GM19351 (cell line): Measurements from ENCODE around the gene RHCE.
A peak's percentile ranks its signal among the peaks of the same experiment; 100 is the strongest.
"Not testable (repeated sequence)": the region's sequence is repeated elsewhere in the genome, so short reads cannot be mapped to it uniquely, and the experiment has no call there.

Source experiments
- ATAC-seq: cut with Tn5 transposase; IDR thresholded peaks from one replicate; pipeline ENCODE4 v1.9.1; 2021; ENCODE audit warnings: mild to moderate bottlenecking, moderate library complexity; ENCODE audit not compliant: unreplicated experiment

Gene RHCE

DNA sequence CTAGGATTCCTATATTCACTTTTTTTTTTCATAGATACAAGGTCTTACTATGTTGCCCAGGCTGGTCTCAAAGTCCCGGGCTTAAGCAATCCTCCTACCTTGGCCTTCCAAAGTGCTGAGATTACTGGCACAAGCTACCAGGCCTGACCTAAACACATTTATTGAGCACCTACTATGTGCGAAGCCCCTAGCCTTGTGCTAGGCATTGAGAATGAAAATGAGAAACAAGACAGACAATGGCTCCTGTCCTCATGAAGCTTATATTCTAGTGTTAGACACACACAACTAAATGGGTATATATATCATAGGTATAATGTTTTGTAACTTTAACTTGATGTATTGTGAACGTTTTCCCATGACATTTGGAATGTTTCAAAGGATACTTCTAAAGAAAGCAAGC, 71.0 kb downstream of the RHCE start:
- ATAC-seq, result no peak

DNA sequence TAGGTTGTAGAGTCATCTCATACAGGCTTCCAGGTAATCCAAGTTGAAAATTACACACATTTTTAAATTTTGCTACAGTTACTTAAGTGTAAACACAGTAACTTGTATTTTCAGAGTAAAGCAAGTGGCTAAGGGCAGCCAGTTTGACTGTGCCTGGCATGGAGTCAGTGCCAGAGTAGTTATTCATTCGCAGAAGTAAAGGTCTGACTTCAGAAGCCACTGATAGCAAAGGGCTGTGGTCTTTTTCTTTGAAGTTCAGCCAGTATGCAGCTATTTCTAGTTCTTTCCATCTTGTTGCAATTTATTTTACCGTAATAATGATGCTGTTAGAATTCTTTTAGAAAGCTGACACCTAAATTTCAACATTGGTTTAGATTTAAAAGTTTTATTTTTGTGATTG, 73.1 kb downstream of the RHCE start:
- ATAC-seq, result no peak

DNA sequence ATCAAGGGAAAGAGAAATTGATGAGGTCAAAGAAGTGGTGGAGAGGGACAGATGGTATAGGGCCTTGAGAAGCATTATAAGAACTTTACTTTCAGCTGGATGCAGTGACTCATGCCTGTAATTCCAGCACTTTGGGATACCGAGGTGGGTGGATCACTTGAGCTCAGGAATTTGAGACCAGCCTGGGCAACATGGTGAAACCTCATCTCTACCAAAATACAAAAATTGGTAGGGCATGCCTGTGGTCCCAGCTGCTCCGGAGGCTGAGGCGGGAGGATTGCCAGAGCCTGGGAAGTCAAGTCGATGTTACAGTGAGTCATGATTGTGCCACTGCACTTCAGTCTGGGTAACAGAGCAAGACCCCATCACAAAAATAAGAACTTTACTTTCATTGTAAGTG, 76.8 kb downstream of the RHCE start:
- no peak for ATAC-seq

DNA sequence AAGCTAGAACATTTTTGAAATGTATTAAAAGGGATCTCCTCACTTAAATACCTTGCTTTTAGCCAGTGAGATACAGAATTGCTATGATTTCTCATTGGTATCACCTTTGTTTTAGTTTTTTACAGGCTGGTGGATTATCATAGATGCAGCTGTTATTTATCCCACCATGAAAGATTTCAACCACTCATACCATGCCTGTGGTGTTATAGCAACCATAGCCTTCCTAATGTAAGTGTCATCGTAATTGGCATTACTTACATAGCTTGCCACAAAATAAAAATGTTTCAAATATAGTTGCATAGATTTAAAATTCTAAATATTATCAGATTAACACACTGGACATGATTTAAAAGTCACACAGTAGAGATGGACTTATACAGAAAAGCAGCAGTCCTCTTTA, 77.8 kb downstream of the RHCE start:
- no peak for ATAC-seq

DNA sequence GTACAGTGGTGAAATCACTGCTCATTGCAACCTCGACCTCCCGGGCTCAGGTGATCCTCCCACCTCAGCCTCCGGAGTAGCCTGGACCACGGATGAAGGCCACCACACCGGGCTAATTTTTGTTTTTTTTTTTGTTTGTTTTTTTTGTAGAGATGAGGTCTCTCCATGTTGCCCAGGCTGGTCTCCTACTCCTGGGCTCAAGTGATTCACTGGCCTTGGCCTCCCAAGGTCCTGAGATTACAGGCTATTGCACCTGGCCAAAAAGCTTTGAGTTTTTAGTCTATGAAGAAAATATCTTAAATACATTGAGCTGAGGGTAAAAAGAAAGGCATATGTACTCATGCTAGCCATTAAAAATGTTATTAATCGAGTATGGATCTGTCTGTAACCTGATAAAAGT, 78.9 kb downstream of the RHCE start:
- ATAC-seq, result no peak

- ATAC-seq, result no peak
Observed at GRCh38 chr1:25338986-25339385, 81.6 kb downstream of the RHCE start.

DNA sequence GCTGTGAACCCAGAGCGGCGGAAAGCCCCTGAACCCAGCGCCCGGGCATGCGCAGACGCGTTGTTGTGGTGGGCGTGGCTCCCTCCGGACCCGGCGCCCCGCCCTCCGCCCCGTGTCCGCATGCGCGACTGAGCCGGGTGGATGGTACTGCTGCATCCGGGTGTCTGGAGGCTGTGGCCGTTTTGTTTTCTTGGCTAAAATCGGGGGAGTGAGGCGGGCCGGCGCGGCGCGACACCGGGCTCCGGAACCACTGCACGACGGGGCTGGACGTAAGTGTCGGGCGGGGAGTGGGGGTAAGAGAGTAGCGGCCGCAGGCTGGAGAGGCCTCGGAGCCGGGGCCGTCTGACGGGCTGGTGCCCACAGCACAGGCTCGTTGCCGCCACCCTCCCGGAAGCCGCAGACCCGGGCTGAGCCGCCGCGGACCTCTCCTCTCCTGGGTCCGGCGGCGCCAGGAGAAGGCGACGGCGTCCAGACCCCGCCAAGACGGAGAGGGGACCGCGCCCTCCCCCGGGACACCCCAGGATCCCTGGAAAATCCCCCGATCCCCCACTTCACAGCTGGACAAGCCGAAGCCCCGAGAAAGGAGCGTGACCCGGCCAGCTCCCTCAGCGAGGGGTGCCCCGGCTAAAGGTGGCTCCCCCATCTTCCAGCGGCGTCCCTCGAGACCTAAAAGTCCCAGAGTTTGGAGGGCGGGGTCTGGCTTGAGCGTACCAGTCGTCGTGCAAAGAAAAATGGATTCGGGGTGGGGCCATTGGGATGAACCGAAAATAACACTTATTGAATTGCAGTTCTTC, 82.2 kb downstream of the RHCE start, which contains the start of gene TMEM50A:
Gene TMEM50A (plus strand): TSS at position 147 of the 794 bp plus-strand sequence. CDS start 2,153 bp downstream, outside the sequence.
- peak; percentile 62 for ATAC-seq

DNA sequence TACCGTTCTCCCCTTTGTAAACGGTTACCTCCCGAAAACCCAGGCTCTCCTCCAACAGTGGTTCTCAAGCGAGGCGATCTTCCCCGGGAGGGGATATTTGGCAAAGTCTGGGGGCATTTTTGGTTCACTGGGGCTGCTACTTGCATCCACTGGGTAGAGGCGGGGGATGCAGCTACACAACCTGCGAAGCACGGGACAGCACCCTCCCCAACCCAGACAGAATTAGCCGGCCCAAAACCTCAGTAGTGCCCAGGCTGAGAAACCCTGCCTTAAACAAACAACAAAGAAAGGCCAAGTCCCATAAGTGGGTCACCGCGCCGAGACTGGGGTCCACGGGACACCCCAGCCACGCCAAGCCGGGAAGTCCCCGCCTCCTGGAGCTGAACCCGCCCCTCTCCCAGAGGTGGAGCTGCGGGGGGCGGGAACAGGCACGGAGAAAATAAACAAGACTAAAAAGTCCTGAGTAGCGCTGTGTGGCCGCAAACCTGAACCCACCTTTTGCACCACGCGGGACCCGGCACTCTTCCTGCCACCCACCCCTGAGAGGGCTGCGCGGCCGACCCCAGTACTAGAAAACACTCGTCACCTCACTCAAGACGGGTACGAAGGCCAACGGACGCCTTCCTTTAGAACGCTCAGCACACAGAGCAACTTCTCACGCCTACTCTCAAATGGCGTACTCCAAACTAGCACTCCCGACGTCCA, 83.0 kb downstream of the RHCE start:
- peak; percentile 35 for ATAC-seq

- peak; percentile 32 for ATAC-seq
Observed at GRCh38 chr1:25336922-25337354, 83.7 kb downstream of the RHCE start.

- not testable (repeated sequence) for ATAC-seq
Observed at GRCh38 chr1:25329950-25330349, 90.7 kb downstream of the RHCE start.

DNA sequence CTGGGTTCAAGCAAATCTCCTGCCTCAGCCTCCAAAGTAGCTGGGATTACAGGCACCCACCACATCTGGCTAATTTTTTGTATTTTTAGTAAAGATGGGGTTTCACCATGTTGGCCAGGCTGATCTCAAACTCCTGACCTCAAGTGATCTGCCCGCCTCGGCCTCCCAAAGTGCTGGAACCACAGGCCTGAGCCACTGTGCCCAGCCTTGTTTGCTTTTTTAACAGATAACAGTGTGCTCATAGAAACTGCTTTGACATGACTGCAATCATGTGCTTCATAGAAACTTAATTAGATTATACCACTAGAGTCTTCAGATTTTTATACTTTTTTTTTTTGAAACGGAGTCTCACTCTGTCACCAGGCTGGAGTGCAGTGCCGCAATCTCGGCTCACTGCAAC, 91.3 kb downstream of the RHCE start:
- not testable (repeated sequence) for ATAC-seq

GRCh38 chr1:25328791-25329185, 91.8 kb downstream of the RHCE start:
- not testable (repeated sequence) for ATAC-seq

DNA sequence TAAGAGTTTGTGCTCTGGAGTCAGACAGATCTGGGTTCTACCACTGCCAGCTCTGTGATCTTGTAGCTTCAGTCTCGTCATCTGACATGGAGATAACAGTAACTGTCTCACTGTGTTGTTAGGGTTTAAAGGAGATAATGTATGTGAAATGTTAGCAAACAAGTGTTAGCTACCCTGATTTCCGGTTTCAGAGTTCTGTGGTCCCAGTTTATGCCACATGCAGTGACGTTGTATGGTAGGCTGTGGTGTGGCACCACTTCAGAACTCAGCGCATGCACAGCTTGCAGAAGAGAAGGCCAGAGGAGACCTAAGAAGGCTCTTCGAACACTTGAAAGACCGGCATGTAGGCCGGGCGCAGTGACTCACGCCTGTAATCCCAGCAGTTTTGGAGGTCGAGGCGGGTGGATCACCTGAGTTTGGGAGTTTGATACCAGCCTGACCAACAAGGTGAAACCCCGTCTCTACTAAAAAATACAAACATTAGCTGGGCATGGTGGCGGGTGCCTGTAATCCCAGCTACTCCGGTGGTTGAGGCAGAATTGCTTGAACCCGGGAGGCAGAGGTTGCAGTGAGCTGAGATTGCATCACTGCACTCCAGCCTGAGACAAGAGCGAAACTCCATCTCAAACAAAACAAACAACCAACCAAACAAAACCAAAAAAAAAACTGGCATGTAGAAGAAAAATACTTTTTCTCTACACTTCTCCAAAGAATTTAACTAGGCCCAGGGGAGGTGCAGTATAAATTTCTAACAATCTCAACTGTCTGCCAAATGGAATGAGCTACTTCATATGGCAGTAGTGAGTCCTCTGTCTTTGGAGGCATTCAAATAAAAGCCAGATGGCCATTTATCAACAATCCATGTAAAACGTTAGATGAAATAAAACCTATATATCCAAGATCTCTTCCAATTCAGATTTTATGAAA, 92.5 kb downstream of the RHCE start:
- ATAC-seq, result not testable (repeated sequence)

- not testable (repeated sequence) for ATAC-seq
Observed at GRCh38 chr1:25324407-25324806, 96.2 kb downstream of the RHCE start.

DNA sequence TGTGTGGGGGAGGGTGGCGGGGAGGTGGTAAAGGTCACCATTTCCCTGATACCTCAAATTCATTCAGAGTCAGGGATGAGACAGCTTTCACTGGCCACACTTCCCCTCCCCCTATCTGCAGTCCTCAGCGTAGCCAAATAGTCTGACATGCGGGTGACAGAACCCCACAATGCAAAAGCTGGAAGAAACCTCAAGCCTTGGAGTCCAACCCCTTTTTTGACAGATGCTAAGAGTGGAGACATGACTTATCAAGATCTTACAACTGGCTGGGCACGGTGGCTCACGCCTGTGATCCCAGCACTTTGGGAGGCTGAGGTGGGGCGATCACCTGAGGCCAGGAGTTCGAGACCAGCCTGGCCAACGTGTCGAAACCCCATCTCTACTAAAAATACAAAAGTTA, 98.5 kb downstream of the RHCE start:
- not testable (repeated sequence) for ATAC-seq

DNA sequence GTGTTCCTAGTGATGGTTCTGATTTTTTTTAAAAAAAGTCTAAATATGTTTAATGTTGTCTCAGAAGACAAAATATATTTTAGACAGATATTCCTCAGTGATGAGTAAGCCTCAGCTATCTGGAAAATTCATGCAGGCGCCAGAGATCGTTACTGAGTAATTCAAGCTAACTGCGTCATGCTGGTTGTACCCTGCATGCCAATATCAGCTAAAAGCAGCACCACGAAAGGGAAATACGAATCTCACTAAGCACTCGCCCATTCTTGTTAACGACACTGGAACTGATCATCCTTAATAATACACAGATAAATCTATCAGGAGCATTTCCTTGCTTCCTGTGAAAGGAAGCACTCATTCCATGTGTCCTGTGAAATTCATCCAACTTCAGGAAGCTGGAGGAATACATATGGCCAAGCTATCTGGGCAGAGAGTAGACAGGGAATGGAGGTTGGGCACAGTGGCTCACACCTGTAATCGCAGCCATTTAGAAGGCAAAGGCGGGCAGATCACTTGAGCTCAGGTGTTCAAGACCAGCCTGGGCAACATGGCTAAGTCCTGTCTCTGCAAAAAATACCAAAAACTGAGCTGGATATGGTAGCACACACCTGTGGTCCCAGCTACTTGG, 100.2 kb downstream of the RHCE start:
- ATAC-seq, result not testable (repeated sequence)

- ATAC-seq, result not testable (repeated sequence)
Observed at GRCh38 chr1:25312806-25313470, 107.7 kb downstream of the RHCE start.
